DND-41 (cell line): ENCODE data around the gene PCDHGA10.

Experiments used
- ATAC-seq: fragments of 200-7000 bp; cut with Tn5 transposase; 3 replicates; pipeline ENCODE4 v1.9.1; 2021; ENCODE audit warnings: low read depth; ENCODE audit not compliant: insufficient read depth
- DNase-seq: peaks from one replicate; pipeline ENCODE4 v3.0.0-alpha.2; 2020
- H2AFZ ChIP-seq: 2 replicates; pipeline ENCODE4 v1.6.0; 2012; ENCODE audit warnings: low read depth, low read length
- H3K27ac ChIP-seq: 2 replicates; pipeline ENCODE4 v1.5.1; 2012; ENCODE audit warnings: low read length, inconsistent platforms
- H3K27me3 ChIP-seq: fragments of 200-600 bp; sonication (generic); 2 replicates; pipeline ENCODE4 v1.6.0; 2012; ENCODE audit warnings: low read length, mild to moderate bottlenecking, inconsistent platforms; ENCODE audit not compliant: insufficient read depth, poor library complexity
- H3K36me3 ChIP-seq: 2 replicates; pipeline ENCODE4 v1.5.1; 2012; ENCODE audit warnings: low read length, inconsistent platforms; ENCODE audit not compliant: insufficient read depth
- H3K4me1 ChIP-seq: 2 replicates; pipeline ENCODE4 v1.5.1; 2012; ENCODE audit warnings: mild to moderate bottlenecking, low read length; ENCODE audit not compliant: insufficient read depth
- H3K4me2 ChIP-seq: 2 replicates; pipeline ENCODE4 v1.6.0; 2012; ENCODE audit warnings: mild to moderate bottlenecking, moderate library complexity, low read length, inconsistent platforms; ENCODE audit not compliant: insufficient read depth
- H3K4me3 ChIP-seq, 2 experiments: fragments of 200-600 bp in 1 of 2; shearing (Covaris generic) in 1 of 2; 2 replicates each; pipeline ENCODE4 v1.5.1; 2012 to 2016; ENCODE audit warnings: inconsistent platforms in 2 of 2, low read length in 2 of 2, mild to moderate bottlenecking in 2 of 2, low read depth in 1 of 2, moderate library complexity in 1 of 2
- H3K79me2 ChIP-seq: 2 replicates; pipeline ENCODE4 v1.6.0; 2012; ENCODE audit warnings: low read length, inconsistent platforms; ENCODE audit not compliant: insufficient read depth
- H3K9ac ChIP-seq: 2 replicates; pipeline ENCODE4 v1.6.0; 2012; ENCODE audit warnings: low read depth, mild to moderate bottlenecking, inconsistent platforms, low read length, moderate library complexity
- H3K9me3 ChIP-seq: 2 replicates; pipeline ENCODE4 v1.5.1; 2012; ENCODE audit warnings: low read length, moderate library complexity, mild to moderate bottlenecking, inconsistent platforms; ENCODE audit not compliant: insufficient read depth, severe bottlenecking
- H4K20me1 ChIP-seq: 2 replicates; pipeline ENCODE4 v1.6.0; 2012; ENCODE audit warnings: low read length; ENCODE audit not compliant: insufficient read depth
- CTCF ChIP-seq: IDR thresholded peaks from 2 replicates; pipeline ENCODE4 v1.5.1; 2012; ENCODE audit warnings: borderline replicate concordance, low read length, moderate library complexity, mild to moderate bottlenecking; ENCODE audit not compliant: poor library complexity, severe bottlenecking; ENCODE audit errors: extremely low read depth
- EZH2 ChIP-seq: IDR thresholded peaks from 3 replicates; pipeline ENCODE4 v1.6.1; 2012; ENCODE audit warnings: borderline replicate concordance, low read depth, mild to moderate bottlenecking, moderate library complexity, low read length, inconsistent platforms; ENCODE audit not compliant: severe bottlenecking

PCDHGA10 gene

GRCh38 chr5:141369994-141370848 lies 42.6 kb upstream of the PCDHGA10 start, which contains the start of gene PCDHGB3:
Gene PCDHGB3 (plus strand): TSS chr5:141370242. CDS start chr5:141370395, 153 bp downstream.
- no peaks in the 10 kb centered on the region for H3K36me3 ChIP-seq
- H3K9ac ChIP-seq: no peak within 1 kb of the TSS
- peaks cover 4% of the 10 kb centered on the region for H3K27me3 ChIP-seq
- H2AFZ ChIP-seq: no peak within 1 kb of the TSS
- DNase-seq: no peak
- no peaks in the 10 kb centered on the region for H4K20me1 ChIP-seq
- no peak within 1 kb of the TSS for H3K4me3 ChIP-seq
- no peak within 1 kb of the TSS for H3K27ac ChIP-seq
- no peak for TF ChIP-seq CTCF
- TF ChIP-seq EZH2: no peak
- no peaks in the 10 kb centered on the region for H3K9me3 ChIP-seq
- H3K79me2 ChIP-seq: no peaks in the 10 kb centered on the region
- H3K4me2 ChIP-seq: no peak within 1 kb of the TSS
- no peaks in the 10 kb centered on the region for H3K4me1 ChIP-seq
- no peak for ATAC-seq

- TF ChIP-seq EZH2: no peak
- no peak for TF ChIP-seq CTCF
- Histone ChIP-seq H4K20me1 (no peaks in the 10 kb centered on the region), H3K79me2 (no peaks in the 10 kb centered on the region), H3K4me2 (no peak overlapping the region), H2AFZ (no peak overlapping the region), H3K4me3 (no peak overlapping the region), H3K9me3 (no peaks in the 10 kb centered on the region), H3K27ac (no peak overlapping the region), H3K36me3 (no peaks in the 10 kb centered on the region), H3K4me1 (no peaks in the 10 kb centered on the region), H3K27me3 (peaks cover 4% of the 10 kb centered on the region), H3K9ac (no peak overlapping the region)
- DNase-seq: no peak
- ATAC-seq: no peak
Observed at GRCh38 chr5:141371572-141372475, 41.0 kb upstream of the PCDHGA10 start.

- ATAC-seq: no peak
- Histone ChIP-seq H3K4me2 (no peak within 1 kb of the TSS), H3K27me3 (peaks cover 4% of the 10 kb centered on the region)
Observed at GRCh38 chr5:141373673-141374317, 39.0 kb upstream of the PCDHGA10 start, which contains the start of gene PCDHGA6. Gene PCDHGA6 (plus strand): TSS chr5:141373891. CDS start chr5:141374084, 193 bp downstream.

More at GRCh38 chr5:141373673-141374317, 39.0 kb upstream of the PCDHGA10 start, which contains the start of gene PCDHGA6:
- TF ChIP-seq EZH2: no peak
- no peak for TF ChIP-seq CTCF
- H3K4me1 ChIP-seq: no peaks in the 10 kb centered on the region
- no peak for DNase-seq
- H3K4me3 ChIP-seq: no peak within 1 kb of the TSS
- H3K36me3 ChIP-seq: no peaks in the 10 kb centered on the region
- H3K9ac ChIP-seq: no peak within 1 kb of the TSS
- H3K27ac ChIP-seq: no peak within 1 kb of the TSS
- no peak within 1 kb of the TSS for H2AFZ ChIP-seq
- H3K9me3 ChIP-seq: no peaks in the 10 kb centered on the region
- no peaks in the 10 kb centered on the region for H4K20me1 ChIP-seq
- no peaks in the 10 kb centered on the region for H3K79me2 ChIP-seq
